ENCODE results near the gene NRROS. TPM values are rescaled to one million over a fixed set of nuclear protein-coding genes. Genes with fewer than 3 reads are reported as not detected.

The NRROS gene
- total RNA-seq, 1 experiment from 2014 or later = 1.5 TPM

- Histone ChIP-seq H3K9me3 (no peaks in the 10 kb centered on the region), H3K4me3 (ENCODE audit: low read depth, low read length) (no peak overlapping the region), H3K27me3 (replicated peaks; ENCODE audit: control insufficient read depth, insufficient read depth, low read length) (no peaks in the 10 kb centered on the region), H3K36me3 (ENCODE audit: control insufficient read depth, insufficient read depth, low read length) (no peaks in the 10 kb centered on the region), H3K4me1 (no peaks in the 10 kb centered on the region)
- no peak overlapping the region for H3K27ac Mint-ChIP-seq (ENCODE audit: unreplicated experiment)
- H3K9me3 Mint-ChIP-seq (ENCODE audit: unreplicated experiment) = no peaks in the 10 kb centered on the region
- H3K36me3 Mint-ChIP-seq (ENCODE audit: insufficient read depth, unreplicated experiment) = no peaks in the 10 kb centered on the region
- TF ChIP-seq CTCF (IDR thresholded peaks at IDR 0.05; ENCODE audit: insufficient read depth in 1 of 2, low read depth in 1 of 2, low read length in 1 of 2, severe bottlenecking in 1 of 2, unreplicated experiment in 1 of 2) = no peak
- intact Hi-C loops (cut with micrococcal nuclease; ENCODE audit: unreplicated experiment) = no loop called here
- H3K4me1 Mint-ChIP-seq (ENCODE audit: low read depth, unreplicated experiment) = no peaks in the 10 kb centered on the region
- H3K27me3 Mint-ChIP-seq (ENCODE audit: insufficient read depth, unreplicated experiment) = no peaks in the 10 kb centered on the region
- no peak for DNase-seq
- H3K4me3 Mint-ChIP-seq (ENCODE audit: unreplicated experiment) = no peak overlapping the region
- ChIA-PET POLR2A (no interaction called here), CTCF (no interaction called here)
- BruUV-seq (replicated peaks) = no TSS peak
Measured at GRCh38 chr3:196645096-196645495, 5.6 kb downstream of the NRROS start.

GRCh38 chr3:196645897-196646665 lies 6.6 kb downstream of the NRROS start:
- TF ChIP-seq CTCF (IDR thresholded peaks at IDR 0.05; ENCODE audit: insufficient read depth in 1 of 2, low read depth in 1 of 2, low read length in 1 of 2, severe bottlenecking in 1 of 2, unreplicated experiment in 1 of 2) = no peak
- intact Hi-C loops (cut with micrococcal nuclease; ENCODE audit: unreplicated experiment) = no loop called here
- Mint-ChIP-seq H3K27me3 (ENCODE audit: insufficient read depth, unreplicated experiment) (no peaks in the 10 kb centered on the region), H3K9me3 (ENCODE audit: unreplicated experiment) (no peaks in the 10 kb centered on the region), H3K27ac (ENCODE audit: unreplicated experiment) (no peak overlapping the region), H3K4me1 (ENCODE audit: low read depth, unreplicated experiment) (no peaks in the 10 kb centered on the region), H3K36me3 (ENCODE audit: insufficient read depth, unreplicated experiment) (no peaks in the 10 kb centered on the region), H3K4me3 (ENCODE audit: unreplicated experiment) (no peak overlapping the region)
- H3K36me3 ChIP-seq (ENCODE audit: control insufficient read depth, insufficient read depth, low read length) = no peaks in the 10 kb centered on the region
- POLR2A ChIA-PET = no interaction called here
- CTCF ChIA-PET = no interaction called here
- no TSS peak for BruUV-seq (replicated peaks)
- H3K9me3 ChIP-seq = no peaks in the 10 kb centered on the region
- no peak overlapping the region for H3K4me3 ChIP-seq (ENCODE audit: low read depth, low read length)
- DNase-seq = no peak
- no peaks in the 10 kb centered on the region for H3K27me3 ChIP-seq (replicated peaks; ENCODE audit: control insufficient read depth, insufficient read depth, low read length)
- peaks cover 6% of the 10 kb centered on the region for H3K4me1 ChIP-seq

GRCh38 chr3:196646666-196647216 lies 7.2 kb downstream of the NRROS start:
- Mint-ChIP-seq H3K27me3 (ENCODE audit: insufficient read depth, unreplicated experiment) (no peaks in the 10 kb centered on the region), H3K27ac (ENCODE audit: unreplicated experiment) (no peak overlapping the region), H3K4me3 (ENCODE audit: unreplicated experiment) (no peak overlapping the region), H3K9me3 (ENCODE audit: unreplicated experiment) (no peaks in the 10 kb centered on the region), H3K36me3 (ENCODE audit: insufficient read depth, unreplicated experiment) (no peaks in the 10 kb centered on the region), H3K4me1 (ENCODE audit: low read depth, unreplicated experiment) (no peaks in the 10 kb centered on the region)
- DNase-seq = no peak
- no peak for TF ChIP-seq CTCF (IDR thresholded peaks at IDR 0.05; ENCODE audit: insufficient read depth in 1 of 2, low read depth in 1 of 2, low read length in 1 of 2, severe bottlenecking in 1 of 2, unreplicated experiment in 1 of 2)
- intact Hi-C loops (cut with micrococcal nuclease; ENCODE audit: unreplicated experiment) = no loop called here
- peaks cover 10% of the 10 kb centered on the region for H3K4me1 ChIP-seq
- no TSS peak for BruUV-seq (replicated peaks)
- no peaks in the 10 kb centered on the region for H3K36me3 ChIP-seq (ENCODE audit: control insufficient read depth, insufficient read depth, low read length)
- no peaks in the 10 kb centered on the region for H3K27me3 ChIP-seq (replicated peaks; ENCODE audit: control insufficient read depth, insufficient read depth, low read length)
- CTCF ChIA-PET = no interaction called here
- POLR2A ChIA-PET = no interaction called here
- no peaks in the 10 kb centered on the region for H3K9me3 ChIP-seq
- no peak overlapping the region for H3K4me3 ChIP-seq (ENCODE audit: low read depth, low read length)

All from Caco-2 (cell line).